ENCODE results near the gene HOXB8. TPM values are rescaled to one million over a fixed set of nuclear protein-coding genes. Genes with fewer than 3 reads are reported as not detected.

The HOXB8 gene
- total RNA-seq, 4 donors from 2014 or later, result 0.27 to 3.9 TPM; not detected in 2

- Histone ChIP-seq H3K4me1 (peaks cover 0 to 58% (median 3%) of the 10 kb centered on the region in 3 donors), H3K9me3 (no peaks in the 10 kb centered on the region), H3K27ac (peak overlapping the region in 2 of 4 donors; percentile 97 to 98), H3K27me3 (peaks cover 48% of the 10 kb centered on the region), H3K36me3 (peaks cover 0 to 3% of the 10 kb centered on the region in 2 donors), H3K4me3 (peak overlapping the region in 1 of 2 donors; percentile 58)
- no peak for ATAC-seq
- TF ChIP-seq EP300 (IDR thresholded peaks at IDR 0.05) (no peak), POLR2AphosphoS5 (IDR thresholded peaks at IDR 0.05) (peak; percentile 44), CTCF (IDR thresholded peaks at IDR 0.05) (no peak), POLR2A (IDR thresholded peaks at IDR 0.05) (no peak)
- WGBS, 2 donors (ENCODE audit: low coverage in 1 of 2), result 44 to 54% methylated on average over 6 to 12 of the region's 33 CpGs
These were observed 23.0 kb downstream of the HOXB8 start for GRCh38 chr17:48592057-48592514.

GRCh38 chr17:48591255-48592056 lies 23.6 kb downstream of the HOXB8 start:
- H3K9me3 ChIP-seq, result no peaks in the 10 kb centered on the region
- peak overlapping the region in 2 of 4 donors; percentile 97 to 98 for H3K27ac ChIP-seq
- H3K4me1 ChIP-seq, result peaks cover 0 to 58% (median 3%) of the 10 kb centered on the region in 3 donors
- H3K27me3 ChIP-seq, result peaks cover 42% of the 10 kb centered on the region
- H3K36me3 ChIP-seq, result peaks cover 0 to 3% of the 10 kb centered on the region in 2 donors
- peak overlapping the region in 1 of 2 donors; percentile 58 for H3K4me3 ChIP-seq
- no peak for ATAC-seq
- 79 to 86% methylated on average over 7 to 9 of the region's 10 CpGs for WGBS, 2 donors (ENCODE audit: low coverage in 1 of 2)
- TF ChIP-seq POLR2AphosphoS5 (IDR thresholded peaks at IDR 0.05) (no peak), POLR2A (IDR thresholded peaks at IDR 0.05) (no peak), CTCF (IDR thresholded peaks at IDR 0.05) (no peak), EP300 (IDR thresholded peaks at IDR 0.05) (no peak)

GRCh38 chr17:48590607-48591161 lies 24.4 kb downstream of the HOXB8 start:
- H3K4me1 ChIP-seq, result peaks cover 0 to 59% (median 0%) of the 10 kb centered on the region in 3 donors
- ATAC-seq, result no peak
- H3K27ac ChIP-seq, result peak overlapping the region in 2 of 4 donors; percentile 97 to 98
- H3K27me3 ChIP-seq, result peaks cover 34% of the 10 kb centered on the region
- TF ChIP-seq EP300 (IDR thresholded peaks at IDR 0.05) (no peak), POLR2A (IDR thresholded peaks at IDR 0.05) (no peak), POLR2AphosphoS5 (IDR thresholded peaks at IDR 0.05) (no peak), CTCF (IDR thresholded peaks at IDR 0.05) (no peak)
- H3K4me3 ChIP-seq, result peak overlapping the region in 1 of 2 donors; percentile 39
- no peaks in the 10 kb centered on the region for H3K36me3 ChIP-seq
- H3K9me3 ChIP-seq, result no peaks in the 10 kb centered on the region

GRCh38 chr17:48589831-48590606 lies 25.1 kb downstream of the HOXB8 start, which contains the start of gene HOXB3:
TSS of gene HOXB3 (minus strand) at chr17:48590241. CDS start at chr17:48552474, 37,767 bp downstream.
- H3K4me1 ChIP-seq, result peaks cover 0 to 57% (median 0%) of the 10 kb centered on the region in 3 donors

More at GRCh38 chr17:48589831-48590606, 25.1 kb downstream of the HOXB8 start, which contains the start of gene HOXB3:
- TF ChIP-seq EP300 (IDR thresholded peaks at IDR 0.05) (no peak), POLR2AphosphoS5 (IDR thresholded peaks at IDR 0.05) (peak; percentile 18)
- Histone ChIP-seq H3K9me3 (no peaks in the 10 kb centered on the region), H3K4me3 (peak within 1 kb of the TSS in 1 of 2 donors; percentile 39), H3K27me3 (peaks cover 28% of the 10 kb centered on the region), H3K27ac (peak within 1 kb of the TSS in 2 of 4 donors; percentile 97 to 98), H3K36me3 (no peaks in the 10 kb centered on the region)
- ATAC-seq, result no peak
- WGBS, 2 donors (ENCODE audit: low coverage in 1 of 2), result 72 to 75% methylated on average over 5 to 16 of the region's 23 CpGs
